HS-5 (cell line): ENCODE measurements around the gene SPECC1.
"Not testable (repeated sequence)": the region's sequence is repeated elsewhere in the genome, so short reads cannot be mapped to it uniquely, and the experiment has no call there.

Experiments
- DNase-seq: peaks from one replicate; pipeline ENCODE4 v3.0.0-alpha.2; 2012; ENCODE audit warnings: low read depth

The SPECC1 gene

GRCh38 chr17:20313306-20313705 is 304.1 kb downstream of the SPECC1 start:
- no peak for DNase-seq

DNA sequence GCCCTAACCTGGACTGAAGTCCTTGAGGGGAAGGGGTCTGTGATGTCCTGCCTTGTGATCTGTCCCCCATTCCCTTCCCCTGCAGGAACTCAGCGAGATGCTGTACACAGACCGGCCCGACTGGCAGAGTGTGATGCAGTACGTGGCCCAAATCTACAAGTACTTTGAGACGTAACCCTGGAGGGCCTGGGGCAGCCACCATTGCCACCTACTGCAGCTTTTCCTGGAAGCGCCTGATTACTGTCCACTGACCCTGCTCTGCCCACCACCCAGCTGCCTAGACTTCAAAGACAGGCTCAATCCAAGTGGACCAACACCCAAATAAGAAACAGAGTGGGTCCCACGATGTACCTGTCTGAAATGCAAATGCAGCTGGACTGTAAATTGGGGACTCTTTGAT is 304.7 kb downstream of the SPECC1 start:
- DNase-seq, result no peak

GRCh38 chr17:20314834-20315233 is 305.7 kb downstream of the SPECC1 start:
- no peak for DNase-seq

DNA sequence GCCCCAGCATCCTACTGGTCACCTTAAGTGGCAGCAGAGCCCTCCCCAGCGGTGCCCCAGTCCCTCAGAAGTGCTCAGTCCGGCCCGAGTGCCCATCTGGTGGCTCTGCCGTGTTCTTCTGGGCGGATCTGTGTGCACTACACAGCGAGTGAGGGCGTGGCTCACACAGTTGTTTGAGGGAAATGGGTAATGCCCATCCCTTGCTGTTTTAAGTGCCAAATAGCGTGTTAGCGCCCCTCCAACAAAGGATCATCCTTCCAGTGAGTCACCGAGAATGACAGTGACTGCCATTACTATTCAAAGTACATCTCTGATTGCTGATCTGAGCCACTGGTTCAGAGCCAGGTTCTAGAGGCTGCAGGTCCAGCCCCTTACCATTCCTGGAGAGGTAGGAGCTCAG is 306.2 kb downstream of the SPECC1 start:
- DNase-seq, result no peak

DNA sequence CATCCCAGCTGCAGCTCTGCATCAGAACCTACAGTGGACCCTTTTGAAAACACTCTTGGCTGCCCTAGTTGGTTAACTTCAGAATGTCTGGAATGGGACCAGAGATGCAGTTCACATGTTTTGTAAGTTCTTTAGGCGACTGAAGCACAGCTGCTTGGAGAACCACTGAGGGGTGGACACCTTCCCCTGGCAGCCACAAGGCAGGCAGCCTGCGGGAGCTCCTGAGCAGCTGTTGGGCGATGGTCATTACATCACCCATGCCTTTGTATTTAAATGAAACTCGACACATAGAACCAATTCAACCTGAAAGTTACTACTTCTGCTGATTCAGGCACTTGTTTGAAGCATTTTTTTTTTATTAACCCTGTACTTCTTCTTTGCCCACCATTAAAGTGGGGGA is 306.7 kb downstream of the SPECC1 start:
- no peak for DNase-seq

- DNase-seq, result not testable (repeated sequence)
Measured at GRCh38 chr17:20320535-20321229, 311.5 kb downstream of the SPECC1 start.

GRCh38 chr17:20321357-20321756 is 312.2 kb downstream of the SPECC1 start:
- DNase-seq, result not testable (repeated sequence)

- not testable (repeated sequence) for DNase-seq
Measured at GRCh38 chr17:20327739-20328138, 318.6 kb downstream of the SPECC1 start.

DNA sequence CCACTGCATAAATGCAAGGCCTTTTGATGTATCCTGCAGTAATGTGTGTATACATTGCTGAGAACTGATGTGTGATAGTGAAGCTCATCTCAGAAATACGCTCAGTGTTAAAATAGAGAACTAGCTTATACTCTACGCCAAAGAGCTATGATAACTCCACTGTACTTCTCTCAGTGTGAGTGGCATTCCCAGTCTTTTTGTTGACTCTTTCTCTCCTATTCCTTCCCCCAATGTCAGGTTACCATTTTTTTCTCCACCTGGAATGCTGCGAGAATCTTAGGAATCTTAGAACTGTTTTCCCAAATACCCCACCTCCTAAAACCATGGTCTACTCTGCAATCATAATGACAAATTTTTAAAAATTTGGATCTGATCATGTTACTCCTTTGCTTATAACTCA is 342.2 kb downstream of the SPECC1 start:
- not testable (repeated sequence) for DNase-seq

- not testable (repeated sequence) for DNase-seq
Measured at GRCh38 chr17:20352567-20352966, 343.4 kb downstream of the SPECC1 start.

- DNase-seq, result not testable (repeated sequence)
Measured at GRCh38 chr17:20363846-20364245, 354.7 kb downstream of the SPECC1 start.
